Suprapubic skin (tissue), 3 donors: Measurements from ENCODE around the gene RRH.

Source experiments
- POLR2A ChIP-seq, 2 donors: fragments of 450-650 bp; IDR thresholded peaks; one replicate each; pipeline ENCODE4 v1.6.1; 2017; ENCODE audit warnings: antibody characterized with exemption in 2 of 2, mild to moderate bottlenecking in 2 of 2, moderate library complexity in 2 of 2
- TF ChIP-seq, protein P1 (sequence below), 2 donors: fragments of 200-600 bp in 1 of 2; fragments of 450-650 bp in 1 of 2; sonication (generic) in 1 of 2; IDR thresholded peaks; one replicate each; pipeline ENCODE4 v1.5.1; 2016 to 2019; ENCODE audit warnings: antibody characterized with exemption in 2 of 2, mild to moderate bottlenecking in 1 of 2, moderate library complexity in 1 of 2

DNA sequence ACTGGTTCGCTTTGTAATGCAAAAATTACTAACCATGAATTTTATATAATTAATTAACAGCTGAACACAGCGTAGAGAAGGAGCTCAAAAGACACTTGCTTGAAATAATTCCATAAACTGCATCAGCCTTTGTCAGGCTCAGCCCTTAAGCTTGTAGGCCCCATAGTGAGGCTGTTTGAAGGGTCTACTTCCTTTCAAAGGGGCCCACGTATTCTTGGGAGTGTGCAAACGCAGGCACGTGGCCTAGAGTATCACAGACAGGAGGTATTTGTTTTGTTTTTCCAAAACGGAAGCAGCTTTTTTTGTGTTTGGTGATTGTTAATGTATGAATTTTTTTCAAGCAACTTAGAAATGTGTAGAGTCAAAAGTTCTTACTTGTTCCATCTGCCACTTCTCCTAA is 59.3 kb downstream of the RRH start:
- TF ChIP-seq, protein P1, sequence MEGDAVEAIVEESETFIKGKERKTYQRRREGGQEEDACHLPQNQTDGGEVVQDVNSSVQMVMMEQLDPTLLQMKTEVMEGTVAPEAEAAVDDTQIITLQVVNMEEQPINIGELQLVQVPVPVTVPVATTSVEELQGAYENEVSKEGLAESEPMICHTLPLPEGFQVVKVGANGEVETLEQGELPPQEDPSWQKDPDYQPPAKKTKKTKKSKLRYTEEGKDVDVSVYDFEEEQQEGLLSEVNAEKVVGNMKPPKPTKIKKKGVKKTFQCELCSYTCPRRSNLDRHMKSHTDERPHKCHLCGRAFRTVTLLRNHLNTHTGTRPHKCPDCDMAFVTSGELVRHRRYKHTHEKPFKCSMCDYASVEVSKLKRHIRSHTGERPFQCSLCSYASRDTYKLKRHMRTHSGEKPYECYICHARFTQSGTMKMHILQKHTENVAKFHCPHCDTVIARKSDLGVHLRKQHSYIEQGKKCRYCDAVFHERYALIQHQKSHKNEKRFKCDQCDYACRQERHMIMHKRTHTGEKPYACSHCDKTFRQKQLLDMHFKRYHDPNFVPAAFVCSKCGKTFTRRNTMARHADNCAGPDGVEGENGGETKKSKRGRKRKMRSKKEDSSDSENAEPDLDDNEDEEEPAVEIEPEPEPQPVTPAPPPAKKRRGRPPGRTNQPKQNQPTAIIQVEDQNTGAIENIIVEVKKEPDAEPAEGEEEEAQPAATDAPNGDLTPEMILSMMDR (IDR thresholded peaks at IDR 0.05): no peak
- TF ChIP-seq POLR2A (IDR thresholded peaks at IDR 0.05): no peak
